ENCODE data around the gene MAN2A1.

GRCh38 chr5:109767184-109767995 lies 77.7 kb downstream of the MAN2A1 start:
- TF ChIP-seq EZH2 (IDR thresholded peaks at IDR 0.05; ENCODE audit: borderline replicate concordance, low read depth, low read length, poor library complexity, severe bottlenecking): no peak
- TF ChIP-seq, protein P1, sequence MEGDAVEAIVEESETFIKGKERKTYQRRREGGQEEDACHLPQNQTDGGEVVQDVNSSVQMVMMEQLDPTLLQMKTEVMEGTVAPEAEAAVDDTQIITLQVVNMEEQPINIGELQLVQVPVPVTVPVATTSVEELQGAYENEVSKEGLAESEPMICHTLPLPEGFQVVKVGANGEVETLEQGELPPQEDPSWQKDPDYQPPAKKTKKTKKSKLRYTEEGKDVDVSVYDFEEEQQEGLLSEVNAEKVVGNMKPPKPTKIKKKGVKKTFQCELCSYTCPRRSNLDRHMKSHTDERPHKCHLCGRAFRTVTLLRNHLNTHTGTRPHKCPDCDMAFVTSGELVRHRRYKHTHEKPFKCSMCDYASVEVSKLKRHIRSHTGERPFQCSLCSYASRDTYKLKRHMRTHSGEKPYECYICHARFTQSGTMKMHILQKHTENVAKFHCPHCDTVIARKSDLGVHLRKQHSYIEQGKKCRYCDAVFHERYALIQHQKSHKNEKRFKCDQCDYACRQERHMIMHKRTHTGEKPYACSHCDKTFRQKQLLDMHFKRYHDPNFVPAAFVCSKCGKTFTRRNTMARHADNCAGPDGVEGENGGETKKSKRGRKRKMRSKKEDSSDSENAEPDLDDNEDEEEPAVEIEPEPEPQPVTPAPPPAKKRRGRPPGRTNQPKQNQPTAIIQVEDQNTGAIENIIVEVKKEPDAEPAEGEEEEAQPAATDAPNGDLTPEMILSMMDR (conservative IDR thresholded peaks at IDR 0.05; ENCODE audit: low read depth, low read length): no peak
